Measurements from ENCODE around the gene SGCD. TPM values are rescaled to one million over a fixed set of nuclear protein-coding genes. Genes with fewer than 3 reads are reported as not detected.

The SGCD gene
- total RNA-seq, 2 experiments from 2014 or later, result not detected

DNA sequence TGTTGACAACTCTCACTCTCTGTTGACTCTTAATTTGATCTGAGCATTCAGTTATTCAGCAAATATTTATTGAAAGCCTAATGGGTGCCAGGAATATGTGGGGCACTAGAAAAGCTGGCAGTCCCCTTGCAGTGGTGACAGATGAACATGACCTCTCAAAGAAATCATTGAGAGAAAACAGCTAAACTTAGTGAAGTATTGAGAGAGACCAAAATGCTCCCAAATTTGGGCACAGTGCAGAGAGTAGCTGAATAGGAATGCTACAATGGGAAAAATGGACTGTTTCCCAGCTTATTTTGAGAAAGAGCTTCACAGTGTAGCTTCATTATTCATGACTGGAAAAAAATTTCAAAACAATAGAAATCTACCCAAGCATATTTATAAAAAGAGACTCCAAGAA, 257.9 kb downstream of the SGCD start:
- Histone ChIP-seq H3K27me3 (ENCODE audit: control insufficient read depth in 1 of 2, insufficient read depth in 2 of 2, low read length in 2 of 2) (peaks cover 0 to 2% of the 10 kb centered on the region in 2 experiments), H3K9me3 (ENCODE audit: control insufficient read depth in 1 of 2, insufficient read depth in 1 of 2, low read length in 2 of 2) (peaks cover 0 to 4% of the 10 kb centered on the region in 2 experiments), H3K4me3 (ENCODE audit: low read length) (no peak overlapping the region), H3K36me3 (ENCODE audit: insufficient read depth, low read length) (no peaks in the 10 kb centered on the region), H3K4me1 (ENCODE audit: insufficient read depth, low read length) (no peaks in the 10 kb centered on the region), H3K27ac (ENCODE audit: low read depth in 1 of 2, low read length in 2 of 2) (no peak overlapping the region)
- no peak for DNase-seq
- Mint-ChIP-seq H3K4me1 (ENCODE audit: low read depth) (no peaks in the 10 kb centered on the region), H3K36me3 (ENCODE audit: low read depth) (no peaks in the 10 kb centered on the region), H3K4me3 (no peak overlapping the region), H3K27ac (no peak overlapping the region), H3K27me3 (peaks cover 42% of the 10 kb centered on the region), H3K9me3 (no peaks in the 10 kb centered on the region)
- TF ChIP-seq, protein P1, sequence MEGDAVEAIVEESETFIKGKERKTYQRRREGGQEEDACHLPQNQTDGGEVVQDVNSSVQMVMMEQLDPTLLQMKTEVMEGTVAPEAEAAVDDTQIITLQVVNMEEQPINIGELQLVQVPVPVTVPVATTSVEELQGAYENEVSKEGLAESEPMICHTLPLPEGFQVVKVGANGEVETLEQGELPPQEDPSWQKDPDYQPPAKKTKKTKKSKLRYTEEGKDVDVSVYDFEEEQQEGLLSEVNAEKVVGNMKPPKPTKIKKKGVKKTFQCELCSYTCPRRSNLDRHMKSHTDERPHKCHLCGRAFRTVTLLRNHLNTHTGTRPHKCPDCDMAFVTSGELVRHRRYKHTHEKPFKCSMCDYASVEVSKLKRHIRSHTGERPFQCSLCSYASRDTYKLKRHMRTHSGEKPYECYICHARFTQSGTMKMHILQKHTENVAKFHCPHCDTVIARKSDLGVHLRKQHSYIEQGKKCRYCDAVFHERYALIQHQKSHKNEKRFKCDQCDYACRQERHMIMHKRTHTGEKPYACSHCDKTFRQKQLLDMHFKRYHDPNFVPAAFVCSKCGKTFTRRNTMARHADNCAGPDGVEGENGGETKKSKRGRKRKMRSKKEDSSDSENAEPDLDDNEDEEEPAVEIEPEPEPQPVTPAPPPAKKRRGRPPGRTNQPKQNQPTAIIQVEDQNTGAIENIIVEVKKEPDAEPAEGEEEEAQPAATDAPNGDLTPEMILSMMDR (IDR thresholded peaks at IDR 0.05), result no peak
- ChIA-PET CTCF (no interaction called here), POLR2A (no interaction called here)
- ATAC-seq (ENCODE audit: poor library complexity), result no peak
- intact Hi-C loops (cut with DNase I, micrococcal nuclease), result no loop called here

DNA sequence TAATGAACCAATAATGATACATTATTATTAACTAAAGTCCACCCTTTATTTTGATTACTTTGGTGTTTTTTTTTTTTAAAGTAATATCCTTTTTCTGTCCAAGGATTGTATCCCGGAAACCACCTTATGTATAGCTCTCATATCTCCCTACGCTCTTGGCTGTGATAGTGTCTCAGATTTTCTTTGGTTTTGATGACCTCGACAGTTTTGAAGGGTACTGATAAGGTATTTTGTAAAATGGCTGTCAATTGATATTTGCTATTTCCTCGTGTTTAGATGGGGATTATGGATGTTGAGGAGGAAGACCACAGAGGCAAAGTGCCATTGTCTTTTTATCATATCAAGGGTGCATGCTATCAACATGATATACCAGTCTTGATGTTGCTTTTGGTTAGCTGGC, 259.0 kb downstream of the SGCD start:
- ATAC-seq (ENCODE audit: poor library complexity) (no peak), DNase-seq (no peak)
- Histone ChIP-seq H3K9me3 (ENCODE audit: control insufficient read depth in 1 of 2, insufficient read depth in 1 of 2, low read length in 2 of 2) (peaks cover 0 to 4% of the 10 kb centered on the region in 2 experiments), H3K27me3 (ENCODE audit: control insufficient read depth in 1 of 2, insufficient read depth in 2 of 2, low read length in 2 of 2) (peaks cover 2 to 5% of the 10 kb centered on the region in 2 experiments), H3K27ac (ENCODE audit: low read depth in 1 of 2, low read length in 2 of 2) (no peak overlapping the region), H3K36me3 (ENCODE audit: insufficient read depth, low read length) (no peaks in the 10 kb centered on the region), H3K4me3 (ENCODE audit: low read length) (no peak overlapping the region), H3K4me1 (ENCODE audit: insufficient read depth, low read length) (no peaks in the 10 kb centered on the region)
- H3K4me1 Mint-ChIP-seq (ENCODE audit: low read depth), result no peaks in the 10 kb centered on the region
- H3K9me3 Mint-ChIP-seq, result no peaks in the 10 kb centered on the region
- ChIA-PET CTCF (no interaction called here), POLR2A (no interaction called here)
- TF ChIP-seq, protein P1 (IDR thresholded peaks at IDR 0.05), result no peak
- intact Hi-C loops (cut with DNase I, micrococcal nuclease), result no loop called here
- no peak overlapping the region for H3K4me3 Mint-ChIP-seq
- peaks cover 47% of the 10 kb centered on the region for H3K27me3 Mint-ChIP-seq
- no peak overlapping the region for H3K27ac Mint-ChIP-seq
- H3K36me3 Mint-ChIP-seq (ENCODE audit: low read depth), result no peaks in the 10 kb centered on the region

DNA sequence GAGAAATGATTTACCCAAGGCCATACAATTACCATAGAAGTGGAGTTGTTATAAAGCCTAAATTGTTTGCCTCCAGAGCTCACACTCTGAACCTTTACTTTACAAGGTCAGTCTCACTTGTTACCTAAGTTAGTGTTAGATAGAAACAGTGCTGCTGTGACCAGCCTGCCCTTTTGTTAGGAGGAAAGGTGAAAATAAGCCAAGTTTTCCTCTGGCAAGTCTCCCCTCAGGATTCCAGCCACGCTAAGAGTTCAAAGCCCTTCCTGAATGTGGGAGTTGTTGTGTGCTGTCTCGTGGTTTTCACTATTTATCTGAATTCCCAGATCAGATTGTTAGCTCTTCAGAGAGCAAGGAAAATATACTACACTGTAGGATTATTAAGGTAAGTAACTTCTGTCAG, 260.0 kb downstream of the SGCD start:
- Mint-ChIP-seq H3K4me1 (ENCODE audit: low read depth) (no peaks in the 10 kb centered on the region), H3K27ac (no peak overlapping the region), H3K4me3 (no peak overlapping the region), H3K9me3 (no peaks in the 10 kb centered on the region), H3K36me3 (ENCODE audit: low read depth) (no peaks in the 10 kb centered on the region), H3K27me3 (peaks cover 56% of the 10 kb centered on the region)
- Histone ChIP-seq H3K27me3 (ENCODE audit: control insufficient read depth in 1 of 2, insufficient read depth in 2 of 2, low read length in 2 of 2) (peaks cover 2 to 5% of the 10 kb centered on the region in 2 experiments), H3K9me3 (ENCODE audit: control insufficient read depth in 1 of 2, insufficient read depth in 1 of 2, low read length in 2 of 2) (no peaks in the 10 kb centered on the region), H3K36me3 (ENCODE audit: insufficient read depth, low read length) (no peaks in the 10 kb centered on the region), H3K4me1 (ENCODE audit: insufficient read depth, low read length) (no peaks in the 10 kb centered on the region), H3K4me3 (ENCODE audit: low read length) (no peak overlapping the region), H3K27ac (ENCODE audit: low read depth in 1 of 2, low read length in 2 of 2) (no peak overlapping the region)
- TF ChIP-seq, protein P1 (IDR thresholded peaks at IDR 0.05), result no peak
- no peak for ATAC-seq (ENCODE audit: poor library complexity)
- intact Hi-C loops (cut with DNase I, micrococcal nuclease), result no loop called here
- CTCF ChIA-PET, result no interaction called here
- DNase-seq, result no peak
- POLR2A ChIA-PET, result no interaction called here

Data from CD4-positive, alpha-beta T cell (primary cell).